HL-60/S4 treated with phorbol 12-myristate 13-acetate at 8.2 ng/mL for 4 days and 3 days (cell line): Measurements from ENCODE around the gene PHLPP1.
"Not testable (repeated sequence)": the region's sequence is repeated elsewhere in the genome, so short reads cannot be mapped to it uniquely, and the experiment has no call there.

Experiments used
- in situ Hi-C: fragments of 300-500 bp; cut with MboI; formaldehyde crosslinking; loops from 2 replicates; pipeline ENCODE4 v1.15.0; 2022; ENCODE audit warnings: low sequenced_read_pairs

The PHLPP1 gene

GRCh38 chr18:62877411-62878221, 162.3 kb downstream of the PHLPP1 start:
- in situ Hi-C loops, result no loop called here

- in situ Hi-C loops, result no loop called here
Observed at GRCh38 chr18:62878305-62878704, 163.0 kb downstream of the PHLPP1 start.

- in situ Hi-C loops, result no loop called here
Observed at GRCh38 chr18:62880034-62880433, 164.7 kb downstream of the PHLPP1 start.

- in situ Hi-C loops, result no loop called here
Observed at GRCh38 chr18:62880673-62881364, 165.5 kb downstream of the PHLPP1 start.

GRCh38 chr18:62881509-62882016, 166.2 kb downstream of the PHLPP1 start:
- in situ Hi-C loops, result no loop called here

- in situ Hi-C loops, result no loop called here
Observed at GRCh38 chr18:62883937-62884735, 168.8 kb downstream of the PHLPP1 start.

GRCh38 chr18:62885804-62886203, 170.5 kb downstream of the PHLPP1 start:
- in situ Hi-C loops, result no loop called here

GRCh38 chr18:62894681-62895390, 179.5 kb downstream of the PHLPP1 start:
- in situ Hi-C loops, result no loop called here

- in situ Hi-C loops, result no loop called here
Observed at GRCh38 chr18:62897153-62897552, 181.8 kb downstream of the PHLPP1 start.

- in situ Hi-C loops, result no loop called here
Observed at GRCh38 chr18:62898359-62898758, 183.0 kb downstream of the PHLPP1 start.

- in situ Hi-C loops, result no loop called here
Observed at GRCh38 chr18:62899534-62899933, 184.2 kb downstream of the PHLPP1 start.

- in situ Hi-C loops, result no loop called here
Observed at GRCh38 chr18:62900132-62900883, 185.0 kb downstream of the PHLPP1 start.

GRCh38 chr18:62902776-62903175, 187.4 kb downstream of the PHLPP1 start:
- in situ Hi-C loops, result no loop called here

GRCh38 chr18:62904396-62905285, 189.3 kb downstream of the PHLPP1 start:
- in situ Hi-C loops, result no loop called here

GRCh38 chr18:62912885-62913284, 197.5 kb downstream of the PHLPP1 start:
- in situ Hi-C loops, result no loop called here

- in situ Hi-C loops, result not testable (repeated sequence)
Observed at GRCh38 chr18:62913824-62914223, 198.5 kb downstream of the PHLPP1 start.

GRCh38 chr18:62914871-62915392, 199.6 kb downstream of the PHLPP1 start:
- in situ Hi-C loops, result no loop called here

- in situ Hi-C loops, result no loop called here
Observed at GRCh38 chr18:62918361-62918760, 203.0 kb downstream of the PHLPP1 start.
